Measurements from ENCODE around the gene GLYATL2.

The GLYATL2 gene

DNA sequence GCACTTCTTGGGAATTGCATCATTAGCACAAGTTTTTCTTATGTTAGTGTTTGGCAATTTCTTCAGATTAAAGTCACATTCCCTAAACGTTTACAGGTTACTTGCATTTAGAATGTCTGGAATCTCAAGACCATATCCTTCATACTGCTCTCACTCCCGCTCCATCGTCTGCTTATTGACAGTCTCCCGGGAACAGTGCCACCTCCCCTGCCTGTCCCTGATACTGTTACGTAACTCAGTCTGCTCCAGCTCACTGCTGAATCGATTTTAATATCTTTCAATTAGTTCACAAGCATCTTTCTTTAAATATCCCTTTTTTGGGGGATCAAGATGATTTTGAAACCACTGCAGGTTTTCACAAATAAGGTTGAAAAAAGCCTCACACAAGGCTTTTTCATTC is 48.2 kb downstream of the GLYATL2 start:
- FAIRE-seq, result no peak

GRCh38 chr11:58788355-58789023 is 56.0 kb downstream of the GLYATL2 start:
- FAIRE-seq, result peak; percentile 6

DNA sequence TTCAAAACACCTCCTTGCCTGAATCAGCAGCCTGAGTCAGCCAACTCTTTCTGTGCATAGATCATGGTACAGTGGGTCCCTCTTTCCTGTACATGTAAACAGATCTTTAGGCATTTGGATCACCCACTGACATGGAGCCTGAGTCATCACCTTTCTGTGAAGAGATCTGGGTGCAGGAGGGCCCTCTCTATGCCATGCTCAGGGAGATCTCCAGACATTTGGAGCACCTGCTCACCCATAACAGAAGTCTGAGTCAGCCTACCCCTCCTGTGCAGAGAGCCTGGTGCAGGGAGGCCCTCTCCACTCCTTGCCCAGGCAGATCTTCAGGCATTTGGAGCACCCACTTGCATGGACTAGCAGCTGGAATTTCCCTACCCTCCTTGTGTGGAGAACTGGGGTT is 56.6 kb downstream of the GLYATL2 start:
- no peak for FAIRE-seq

DNA sequence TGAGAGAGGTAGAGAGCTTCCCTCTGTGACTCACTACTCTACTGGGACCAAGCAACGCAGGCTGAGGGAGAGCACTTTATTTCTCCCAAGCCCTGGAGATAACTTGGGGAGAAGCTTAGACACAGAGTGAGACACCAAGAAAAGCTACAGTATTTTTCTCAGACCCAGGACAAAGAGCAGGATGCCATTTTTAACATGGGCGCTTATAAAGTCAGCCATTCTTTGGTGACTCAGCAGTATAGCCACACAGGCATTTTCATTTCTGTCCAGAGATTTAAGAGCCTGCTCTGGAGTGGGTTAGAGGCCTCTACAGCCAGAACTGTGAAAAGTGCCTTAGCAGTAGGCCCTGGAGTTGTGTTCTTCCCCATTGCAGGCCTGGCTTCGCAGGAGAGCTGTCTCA is 57.8 kb downstream of the GLYATL2 start:
- FAIRE-seq, result no peak

DNA sequence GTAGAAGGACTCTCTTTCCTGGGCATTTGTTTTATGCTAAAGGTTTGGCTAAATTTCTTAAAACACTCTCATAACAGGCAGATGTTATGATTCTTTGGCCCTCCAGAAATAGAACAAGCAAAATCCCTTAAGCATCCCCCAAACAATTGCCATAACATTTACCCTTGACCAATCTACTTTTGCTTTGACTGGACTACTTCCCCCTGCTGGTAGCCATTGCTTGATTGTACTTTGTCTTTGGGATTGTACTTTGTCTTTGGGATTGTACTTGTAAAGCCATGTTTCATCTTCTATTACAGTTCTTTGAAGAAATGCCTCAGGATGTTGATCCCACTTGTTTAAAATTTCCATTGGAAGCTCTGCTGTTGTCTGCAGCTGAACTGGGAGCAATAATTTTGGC is 59.5 kb downstream of the GLYATL2 start:
- no peak for FAIRE-seq

Data from G401.6 (cell line).